ENCODE data around the gene CEND1.

GRCh38 chr11:777288-778255 is 12.3 kb downstream of the CEND1 start, which contains the start of gene GATD1:
- TF ChIP-seq POLR2AphosphoS5 (IDR thresholded peaks at IDR 0.05) = peak; percentile 46
- TF ChIP-seq, protein P1, sequence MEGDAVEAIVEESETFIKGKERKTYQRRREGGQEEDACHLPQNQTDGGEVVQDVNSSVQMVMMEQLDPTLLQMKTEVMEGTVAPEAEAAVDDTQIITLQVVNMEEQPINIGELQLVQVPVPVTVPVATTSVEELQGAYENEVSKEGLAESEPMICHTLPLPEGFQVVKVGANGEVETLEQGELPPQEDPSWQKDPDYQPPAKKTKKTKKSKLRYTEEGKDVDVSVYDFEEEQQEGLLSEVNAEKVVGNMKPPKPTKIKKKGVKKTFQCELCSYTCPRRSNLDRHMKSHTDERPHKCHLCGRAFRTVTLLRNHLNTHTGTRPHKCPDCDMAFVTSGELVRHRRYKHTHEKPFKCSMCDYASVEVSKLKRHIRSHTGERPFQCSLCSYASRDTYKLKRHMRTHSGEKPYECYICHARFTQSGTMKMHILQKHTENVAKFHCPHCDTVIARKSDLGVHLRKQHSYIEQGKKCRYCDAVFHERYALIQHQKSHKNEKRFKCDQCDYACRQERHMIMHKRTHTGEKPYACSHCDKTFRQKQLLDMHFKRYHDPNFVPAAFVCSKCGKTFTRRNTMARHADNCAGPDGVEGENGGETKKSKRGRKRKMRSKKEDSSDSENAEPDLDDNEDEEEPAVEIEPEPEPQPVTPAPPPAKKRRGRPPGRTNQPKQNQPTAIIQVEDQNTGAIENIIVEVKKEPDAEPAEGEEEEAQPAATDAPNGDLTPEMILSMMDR (IDR thresholded peaks at IDR 0.05) = peak in 2 of 4 experiments; percentile 4 to 23
- peak; percentile 86 to 91 for TF ChIP-seq POLR2A (IDR thresholded peaks at IDR 0.05)
- no peak for TF ChIP-seq EP300 (IDR thresholded peaks at IDR 0.05)

All from gastroesophageal sphincter (tissue), 3 donors.